B cell (primary cell): ENCODE measurements around the gene SARM1. TPM values are rescaled to one million over a fixed set of nuclear protein-coding genes. Genes with fewer than 3 reads are reported as not detected.

Experiments used
- ATAC-seq: fragments of 200-7000 bp; cut with Tn5 transposase; one replicate; pipeline ENCODE4 v1.10.0; 2021; ENCODE audit warnings: low read depth, mild to moderate bottlenecking, moderate number of reproducible peaks, moderate library complexity
- CTCF ChIA-PET: fragments of 350-600 bp; sonication (Branson Sonifier 250); formaldehyde crosslinking; loops from one replicate; lab custom pipeline; 2021; ENCODE audit warnings: antibody characterized with exemption, inconsistent platforms; lab: Charles Lee
- POLR2A ChIA-PET: fragments of 350-600 bp; sonication (Branson Sonifier 250); formaldehyde crosslinking; loops from one replicate; lab custom pipeline; 2021; ENCODE audit warnings: antibody characterized with exemption; lab: Charles Lee
- DNase-seq: peaks from one replicate; pipeline ENCODE4 v3.0.0; 2013
- H2AFZ ChIP-seq: 2 replicates; pipeline ENCODE4 v1.6.1; 2012; ENCODE audit warnings: mild to moderate bottlenecking, low read depth, low read length; ENCODE audit not compliant: insufficient read depth, poor library complexity, severe bottlenecking
- H3K27ac ChIP-seq, 2 donors: 1 replicate in 1 of 2; 2 replicates in 1 of 2; pipeline ENCODE4 v1.5.1; 2012 to 2013; ENCODE audit warnings: low read length in 2 of 2, mild to moderate bottlenecking in 2 of 2, moderate library complexity in 1 of 2
- H3K27me3 ChIP-seq, 4 experiments: fragments of 200-600 bp in 1 of 4; sonication (generic) in 1 of 4; replicated peaks in 1 of 4; 1 replicate in 2 of 4; 2 replicates in 2 of 4; pipeline versions ENCODE4 v1.6.1 to v1.7.0; 2013 to 2016; ENCODE audit warnings: low read length in 3 of 4, mild to moderate bottlenecking in 2 of 4, mixed read lengths in 1 of 4, moderate library complexity in 1 of 4; ENCODE audit not compliant: insufficient read depth in 4 of 4, control insufficient read depth in 3 of 4; ENCODE audit errors: control extremely low read depth in 1 of 4
- H3K36me3 ChIP-seq, 2 experiments: replicated peaks in 1 of 2; 1 replicate in 1 of 2; 2 replicates in 1 of 2; pipeline versions ENCODE4 v1.6.1 to v1.7.1; 2013; ENCODE audit warnings: low read length in 1 of 2; ENCODE audit not compliant: insufficient read depth in 2 of 2, control insufficient read depth in 1 of 2; ENCODE audit errors: control extremely low read depth in 1 of 2, extremely low read depth in 1 of 2
- H3K4me1 ChIP-seq, 2 donors: fragments of 200-600 bp in 1 of 2; sonication (generic) in 1 of 2; 1 replicate in 1 of 2; 2 replicates in 1 of 2; pipeline versions ENCODE4 v1.5.1 to v1.6.1; 2013 to 2017; ENCODE audit warnings: low read length in 2 of 2; ENCODE audit not compliant: control insufficient read depth in 2 of 2, insufficient read depth in 2 of 2
- H3K4me2 ChIP-seq: replicated peaks from 2 replicates; pipeline ENCODE3; 2012; ENCODE audit warnings: mild to moderate bottlenecking, low read depth, low read length; ENCODE audit not compliant: poor library complexity, severe bottlenecking
- H3K4me3 ChIP-seq, 5 experiments: fragments of 200-600 bp in 1 of 5; sonication (generic) in 1 of 5; 1 replicate in 3 of 5; 2 replicates in 2 of 5; pipeline versions ENCODE4 v1.5.1 to v1.7.0; 2011 to 2016; ENCODE audit warnings: low read length in 4 of 5, mild to moderate bottlenecking in 4 of 5, low read depth in 2 of 5, control low read depth in 1 of 5, moderate library complexity in 1 of 5; ENCODE audit not compliant: insufficient read depth in 1 of 5; ENCODE audit errors: control extremely low read depth in 1 of 5, extremely low read depth in 1 of 5
- H3K79me2 ChIP-seq: fragments of 200-600 bp; sonication (generic); one replicate; pipeline ENCODE4 v1.6.0; 2016; ENCODE audit warnings: low read length; ENCODE audit not compliant: control insufficient read depth, insufficient read depth
- H3K9ac ChIP-seq: fragments of 200-600 bp; sonication (generic); 2 replicates; pipeline ENCODE4 v1.6.1; 2017; ENCODE audit warnings: mild to moderate bottlenecking, low read length, moderate library complexity
- H3K9me3 ChIP-seq, 3 donors: one replicate each; pipeline versions ENCODE4 v1.6.1 to v1.7.1; 2013; ENCODE audit warnings: low read length in 2 of 3; ENCODE audit not compliant: control insufficient read depth in 2 of 3, insufficient read depth in 1 of 3; ENCODE audit errors: control extremely low read depth in 1 of 3
- H4K20me1 ChIP-seq: 2 replicates; pipeline ENCODE4 v1.6.0; 2012; ENCODE audit warnings: mild to moderate bottlenecking, low read length; ENCODE audit not compliant: insufficient read depth, control insufficient read depth, poor library complexity, severe bottlenecking
- H3K27ac Mint-ChIP-seq: one replicate; pipeline ENCODE4 v1.8.0; 2021; ENCODE audit warnings: mixed read lengths
- H3K27me3 Mint-ChIP-seq: one replicate; pipeline ENCODE4 v1.8.0; 2021; ENCODE audit warnings: mixed read lengths
- H3K4me1 Mint-ChIP-seq: one replicate; pipeline ENCODE4 v1.8.0; 2021; ENCODE audit warnings: mixed read lengths
- H3K4me3 Mint-ChIP-seq: one replicate; pipeline ENCODE4 v1.8.0; 2021; ENCODE audit warnings: mixed read lengths
- H3K9me3 Mint-ChIP-seq: one replicate; pipeline ENCODE4 v1.8.0; 2022; ENCODE audit warnings: mixed read lengths; ENCODE audit not compliant: insufficient read depth
- CTCF ChIP-seq: fragments of 200-600 bp; IDR thresholded peaks from one replicate; pipeline ENCODE4 v1.8.0; 2022; ENCODE audit warnings: antibody characterized with exemption, mild to moderate bottlenecking
- EZH2 ChIP-seq: IDR thresholded peaks from 2 replicates; pipeline ENCODE4 v1.6.1; 2012; ENCODE audit warnings: borderline replicate concordance, low read depth, mild to moderate bottlenecking, moderate library complexity, low read length; ENCODE audit not compliant: insufficient read depth, poor library complexity, severe bottlenecking
- WGBS: methylation state at CpG from one replicate; pipeline ENCODE4 v1.1.5; 2013; ENCODE audit warnings: missing lambda C conversion rate; ENCODE audit not compliant: insufficient coverage; 5-methylcytosine and 5-hydroxymethylcytosine counted together
- intact Hi-C: fragments of 100-400 bp; cut with micrococcal nuclease; formaldehyde crosslinking; loops from one replicate; pipeline ENCODE4 v1.10.0; 2022
- polyA plus RNA-seq: library from polyadenylated mRNA; depleted of rRNA; stranded (reverse); fragments of >200 nt; gene quantifications from 2 replicates; pipeline ENCODE4 v1.2.3, GENCODE V29; 2012
- total RNA-seq, 2 donors: library from RNA; stranded (reverse); fragments of 120-200 nt in 1 of 2; gene quantifications; 1 replicate in 1 of 2; 2 replicates in 1 of 2; pipeline versions ENCODE4 v1.2.3 to v1.2.4, GENCODE V29; 2013 to 2022

SARM1 gene
- total and polyA plus RNA-seq, 2 donors (not counting 1 experiment from before 2014, with no cell fraction given), result 22.5 to 32.8 TPM

GRCh38 chr17:28390563-28390962 is 19.1 kb downstream of the SARM1 start:
- CTCF ChIA-PET, result interaction anchor here (2.6 kb wide), 1 partner anchor 26 kb away, joined by 6 read pairs; no protein-coding TSS in a partner anchor
- intact Hi-C loops, result no loop called here
- POLR2A ChIA-PET, result no interaction called here
- no peak overlapping the region for H2AFZ ChIP-seq
- H3K27ac Mint-ChIP-seq, result no peak overlapping the region
- peaks cover 0 to under 1% (median 0%) of the 10 kb centered on the region in 3 donors for H3K9me3 ChIP-seq
- no peak overlapping the region for H3K4me3 ChIP-seq
- H3K4me2 ChIP-seq, result no peak overlapping the region
- peaks cover under 1% of the 10 kb centered on the region in 2 donors for H3K4me1 ChIP-seq
- no peak overlapping the region for H3K9ac ChIP-seq
- no peaks in the 10 kb centered on the region for H3K27me3 Mint-ChIP-seq
- DNase-seq (no peak), ATAC-seq (no peak)
- no peak overlapping the region for H3K27ac ChIP-seq
- TF ChIP-seq CTCF, result no peak
- no peak for TF ChIP-seq EZH2
- H3K4me1 Mint-ChIP-seq, result peaks cover under 1% of the 10 kb centered on the region
- H3K36me3 ChIP-seq, result peaks cover 3 to 44% of the 10 kb centered on the region in 2 experiments
- no peaks in the 10 kb centered on the region for H3K9me3 Mint-ChIP-seq
- no peaks in the 10 kb centered on the region for H4K20me1 ChIP-seq
- no peaks in the 10 kb centered on the region for H3K79me2 ChIP-seq
- 100% methylated on average over 1 of the region's 2 CpGs for WGBS
- H3K27me3 ChIP-seq, result peaks cover 0 to 6% (median 0%) of the 10 kb centered on the region in 4 experiments
- H3K4me3 Mint-ChIP-seq, result no peak overlapping the region

GRCh38 chr17:28390984-28391383 is 19.5 kb downstream of the SARM1 start:
- Histone ChIP-seq H3K4me2 (no peak overlapping the region), H3K79me2 (no peaks in the 10 kb centered on the region), H3K27ac (no peak overlapping the region), H2AFZ (no peak overlapping the region), H3K4me3 (no peak overlapping the region), H4K20me1 (no peaks in the 10 kb centered on the region), H3K4me1 (no peaks in the 10 kb centered on the region), H3K27me3 (peaks cover 0 to 3% (median 0%) of the 10 kb centered on the region in 4 experiments), H3K9me3 (no peaks in the 10 kb centered on the region), H3K36me3 (peaks cover 3 to 44% of the 10 kb centered on the region in 2 experiments), H3K9ac (no peak overlapping the region)
- DNase-seq (no peak), ATAC-seq (no peak)
- Mint-ChIP-seq H3K9me3 (no peaks in the 10 kb centered on the region), H3K4me3 (no peak overlapping the region), H3K4me1 (no peaks in the 10 kb centered on the region), H3K27ac (no peak overlapping the region), H3K27me3 (no peaks in the 10 kb centered on the region)
- ChIA-PET CTCF (interaction anchor here (2.6 kb wide), 1 partner anchor 25 kb away, joined by 6 read pairs; no protein-coding TSS in a partner anchor), POLR2A (no interaction called here)
- TF ChIP-seq EZH2 (no peak), CTCF (no peak)
- WGBS, result no CpG with 5 or more reads among the region's 1 CpG
- intact Hi-C loops, result no loop called here
